CD4-positive, alpha-beta T cell (primary cell): ENCODE measurements around the gene AGAP1. TPM values are rescaled to one million over a fixed set of nuclear protein-coding genes. Genes with fewer than 3 reads are reported as not detected.
A peak's percentile ranks its signal among the peaks of the same experiment; 100 is the strongest.

Source experiments
- ATAC-seq: fragments of 200-7000 bp; cut with Tn5 transposase; one replicate; pipeline ENCODE4 v1.10.0; 2022; ENCODE audit warnings: mild to moderate bottlenecking; ENCODE audit not compliant: poor library complexity
- CTCF ChIA-PET: fragments of 350-600 bp; sonication (Branson Sonifier 250); formaldehyde crosslinking; loops from one replicate; lab custom pipeline; 2021; ENCODE audit warnings: antibody characterized with exemption, inconsistent platforms; lab: Charles Lee
- POLR2A ChIA-PET: fragments of 350-600 bp; sonication (Branson Sonifier 250); formaldehyde crosslinking; loops from one replicate; lab custom pipeline; 2021; ENCODE audit warnings: antibody characterized with exemption, inconsistent platforms; lab: Charles Lee
- DNase-seq, 14 experiments: peaks; one replicate each; pipeline ENCODE4 v3.0.0-alpha.2; 2013 to 2020; ENCODE audit warnings: mixed read lengths in 2 of 14
- H3K27ac ChIP-seq, 2 donors: one replicate each; pipeline versions ENCODE4 v1.5.1 to v1.7.0; 2013; ENCODE audit warnings: low read length in 2 of 2, low read depth in 1 of 2, mild to moderate bottlenecking in 1 of 2
- H3K27me3 ChIP-seq, 2 experiments: 1 replicate in 1 of 2; 2 replicates in 1 of 2; pipeline versions ENCODE4 v1.6.1 to v1.7.0; 2013; ENCODE audit warnings: low read length in 2 of 2, control low read depth in 1 of 2, mild to moderate bottlenecking in 1 of 2, moderate library complexity in 1 of 2; ENCODE audit not compliant: insufficient read depth in 2 of 2, control insufficient read depth in 1 of 2
- H3K36me3 ChIP-seq: one replicate; pipeline ENCODE4 v1.6.1; 2013; ENCODE audit warnings: low read length, control low read depth; ENCODE audit not compliant: insufficient read depth
- H3K4me1 ChIP-seq: one replicate; pipeline ENCODE4 v1.6.1; 2013; ENCODE audit warnings: low read length, control low read depth; ENCODE audit not compliant: insufficient read depth
- H3K4me3 ChIP-seq: one replicate; pipeline ENCODE4 v1.5.1; 2013; ENCODE audit warnings: mild to moderate bottlenecking, low read length, moderate library complexity
- H3K9me3 ChIP-seq, 2 experiments: 1 replicate in 1 of 2; 2 replicates in 1 of 2; pipeline versions ENCODE4 v1.6.1 to v1.7.0; 2013; ENCODE audit warnings: low read length in 2 of 2, mild to moderate bottlenecking in 2 of 2, control low read depth in 1 of 2, moderate library complexity in 1 of 2; ENCODE audit not compliant: control insufficient read depth in 1 of 2, insufficient read depth in 1 of 2
- H3K27ac Mint-ChIP-seq: one replicate; pipeline ENCODE4 v1.8.0; 2020; ENCODE audit warnings: mixed read lengths
- H3K27me3 Mint-ChIP-seq: one replicate; pipeline ENCODE4 v1.8.0; 2021; ENCODE audit warnings: mixed read lengths
- H3K36me3 Mint-ChIP-seq: one replicate; pipeline ENCODE4 v1.8.0; 2021; ENCODE audit warnings: low read depth, mixed read lengths
- H3K4me1 Mint-ChIP-seq: one replicate; pipeline ENCODE4 v1.8.0; 2021; ENCODE audit warnings: low read depth, mixed read lengths
- H3K4me3 Mint-ChIP-seq: one replicate; pipeline ENCODE4 v1.8.0; 2020; ENCODE audit warnings: mild to moderate bottlenecking, mixed read lengths
- H3K9me3 Mint-ChIP-seq: one replicate; pipeline ENCODE4 v1.8.0; 2020; ENCODE audit warnings: mixed read lengths
- CTCF ChIP-seq: fragments of 200-600 bp; IDR thresholded peaks from one replicate; pipeline ENCODE4 v1.8.0; 2022; ENCODE audit warnings: antibody characterized with exemption, mild to moderate bottlenecking
- intact Hi-C, 2 experiments: fragments of 100-400 bp; cut with DNase I in 1 of 2; cut with micrococcal nuclease in 1 of 2; formaldehyde crosslinking; loops; one replicate each; pipeline versions ENCODE4 v1.15.1 to v1.9.0; 2023 to 2025; cut with DNase I, micrococcal nuclease
- total RNA-seq, 174 experiments: library from RNA in 2 of 174; stranded (reverse) in 2 of 174; gene quantifications; one replicate each; pipeline ENCODE4 v1.2.3 and lab custom pipeline; 2021 to 2026

Gene AGAP1
- total RNA-seq, 2 experiments from 2014 or later = 2.6 to 3.1 TPM

- ChIA-PET CTCF (interaction anchor here (1.1 kb wide), 1 partner anchor 8 kb away, joined by 3 read pairs; no protein-coding TSS in a partner anchor), POLR2A (no interaction called here)
- no peak for TF ChIP-seq CTCF
- Histone ChIP-seq H3K27me3 (peaks cover 2 to 3% of the 10 kb centered on the region in 2 experiments), H3K4me3 (no peak overlapping the region), H3K4me1 (peaks cover 4% of the 10 kb centered on the region), H3K9me3 (no peaks in the 10 kb centered on the region), H3K36me3 (no peaks in the 10 kb centered on the region), H3K27ac (no peak overlapping the region)
- Mint-ChIP-seq H3K4me1 (no peaks in the 10 kb centered on the region), H3K27me3 (peaks cover 22% of the 10 kb centered on the region), H3K4me3 (no peak overlapping the region), H3K27ac (no peak overlapping the region), H3K36me3 (no peaks in the 10 kb centered on the region), H3K9me3 (no peaks in the 10 kb centered on the region)
- no peak for DNase-seq
- intact Hi-C loops = loop anchor here in 1 of 2 experiments (5.0 to 10.0 kb wide), 3 partner anchors 151 to 1193 kb away; no protein-coding TSS in a partner anchor
- no peak for ATAC-seq
Measured at GRCh38 chr2:235745597-235745996, 251.8 kb downstream of the AGAP1 start.

- H3K4me3 Mint-ChIP-seq = no peak overlapping the region
- H3K27me3 Mint-ChIP-seq = peaks cover 25% of the 10 kb centered on the region
- Histone ChIP-seq H3K4me3 (no peak overlapping the region), H3K9me3 (no peaks in the 10 kb centered on the region), H3K27me3 (peaks cover 2 to 3% of the 10 kb centered on the region in 2 experiments), H3K4me1 (peaks cover 4% of the 10 kb centered on the region), H3K27ac (no peak overlapping the region), H3K36me3 (no peaks in the 10 kb centered on the region)
- H3K27ac Mint-ChIP-seq = no peak overlapping the region
- no peaks in the 10 kb centered on the region for H3K9me3 Mint-ChIP-seq
- TF ChIP-seq CTCF = peak; percentile 64
- ChIA-PET CTCF (interaction anchor here (0.6 to 1.1 kb wide), 2 partner anchors 7 to 518 kb away, joined by 3 read pairs; partner anchors contain the start of gene ASB18), POLR2A (no interaction called here)
- ATAC-seq (peak; percentile 49), DNase-seq (peak in 10 of 14 experiments; percentile 15 to 74 (median 27))
- H3K4me1 Mint-ChIP-seq = no peaks in the 10 kb centered on the region
- H3K36me3 Mint-ChIP-seq = no peaks in the 10 kb centered on the region
- intact Hi-C loops = loop anchor here in 1 of 2 experiments (5.0 to 10.0 kb wide), 3 partner anchors 152 to 1194 kb away; no protein-coding TSS in a partner anchor
Measured at GRCh38 chr2:235746257-235746934, 252.6 kb downstream of the AGAP1 start.

GRCh38 chr2:235747001-235747785 lies 253.3 kb downstream of the AGAP1 start:
- no peak overlapping the region for H3K4me3 Mint-ChIP-seq
- DNase-seq (no peak), ATAC-seq (no peak)
- H3K36me3 Mint-ChIP-seq = no peaks in the 10 kb centered on the region
- H3K4me1 Mint-ChIP-seq = no peaks in the 10 kb centered on the region
- H3K27me3 Mint-ChIP-seq = peaks cover 25% of the 10 kb centered on the region
- H3K4me1 ChIP-seq = peaks cover 4% of the 10 kb centered on the region
- H3K27ac Mint-ChIP-seq = no peak overlapping the region
- POLR2A ChIA-PET = no interaction called here
- no peak overlapping the region for H3K27ac ChIP-seq
- no peak overlapping the region for H3K4me3 ChIP-seq
- CTCF ChIA-PET = no interaction called here
- H3K36me3 ChIP-seq = no peaks in the 10 kb centered on the region
- peaks cover 2 to 3% of the 10 kb centered on the region in 2 experiments for H3K27me3 ChIP-seq
- intact Hi-C loops = loop anchor here in 1 of 2 experiments (5.0 to 10.0 kb wide), 3 partner anchors 152 to 1195 kb away; no protein-coding TSS in a partner anchor
- no peaks in the 10 kb centered on the region for H3K9me3 Mint-ChIP-seq
- H3K9me3 ChIP-seq = no peaks in the 10 kb centered on the region
- no peak for TF ChIP-seq CTCF
